Activated CD4-positive, alpha-beta T cell treated with anti-CD3 and anti-CD28 coated beads for 36 hours (primary cell): ENCODE measurements around the gene POLG. TPM values are rescaled to one million over a fixed set of nuclear protein-coding genes. Genes with fewer than 3 reads are reported as not detected.

Experiments used
- ATAC-seq: fragments of 200-7000 bp; cut with Tn5 transposase; one replicate; pipeline ENCODE4 v1.10.0; 2021; ENCODE audit warnings: mild to moderate bottlenecking, moderate library complexity
- CTCF ChIA-PET: fragments of 350-600 bp; sonication (Branson Sonifier 250); formaldehyde crosslinking; loops from one replicate; lab custom pipeline; 2021; ENCODE audit warnings: antibody characterized with exemption; lab: Charles Lee
- POLR2A ChIA-PET: fragments of 350-600 bp; sonication (Branson Sonifier 250); formaldehyde crosslinking; loops from one replicate; lab custom pipeline; 2021; ENCODE audit warnings: antibody characterized with exemption, inconsistent platforms; lab: Charles Lee
- DNase-seq: peaks from one replicate; pipeline ENCODE4 v3.0.0-alpha.2; 2020
- H3K27ac Mint-ChIP-seq: one replicate; pipeline ENCODE4 v1.8.0; 2021; ENCODE audit warnings: mixed read lengths
- H3K27me3 Mint-ChIP-seq: one replicate; pipeline ENCODE4 v1.8.0; 2021; ENCODE audit warnings: mixed read lengths
- H3K36me3 Mint-ChIP-seq: one replicate; pipeline ENCODE4 v1.8.0; 2021; ENCODE audit warnings: low read depth, mixed read lengths
- H3K4me1 Mint-ChIP-seq: one replicate; pipeline ENCODE4 v1.8.0; 2021; ENCODE audit warnings: mixed read lengths
- H3K4me3 Mint-ChIP-seq: one replicate; pipeline ENCODE4 v1.8.0; 2021; ENCODE audit warnings: mild to moderate bottlenecking, moderate library complexity, mixed read lengths
- H3K9me3 Mint-ChIP-seq: one replicate; pipeline ENCODE4 v1.8.0; 2021; ENCODE audit warnings: low read depth, mixed read lengths
- intact Hi-C, 2 experiments: fragments of 100-400 bp; cut with DNase I in 1 of 2; cut with micrococcal nuclease in 1 of 2; formaldehyde crosslinking; loops; one replicate each; pipeline versions ENCODE4 v1.14.2 to v1.15.1; 2022 to 2024; cut with DNase I, micrococcal nuclease
- total RNA-seq, 2 experiments: library from RNA; stranded (reverse); gene quantifications; one replicate each; pipeline ENCODE4 v1.2.3, GENCODE V29; 2021

POLG gene
- total RNA-seq, result 10 to 100 TPM; 63.2 to 80.4 TPM

DNA sequence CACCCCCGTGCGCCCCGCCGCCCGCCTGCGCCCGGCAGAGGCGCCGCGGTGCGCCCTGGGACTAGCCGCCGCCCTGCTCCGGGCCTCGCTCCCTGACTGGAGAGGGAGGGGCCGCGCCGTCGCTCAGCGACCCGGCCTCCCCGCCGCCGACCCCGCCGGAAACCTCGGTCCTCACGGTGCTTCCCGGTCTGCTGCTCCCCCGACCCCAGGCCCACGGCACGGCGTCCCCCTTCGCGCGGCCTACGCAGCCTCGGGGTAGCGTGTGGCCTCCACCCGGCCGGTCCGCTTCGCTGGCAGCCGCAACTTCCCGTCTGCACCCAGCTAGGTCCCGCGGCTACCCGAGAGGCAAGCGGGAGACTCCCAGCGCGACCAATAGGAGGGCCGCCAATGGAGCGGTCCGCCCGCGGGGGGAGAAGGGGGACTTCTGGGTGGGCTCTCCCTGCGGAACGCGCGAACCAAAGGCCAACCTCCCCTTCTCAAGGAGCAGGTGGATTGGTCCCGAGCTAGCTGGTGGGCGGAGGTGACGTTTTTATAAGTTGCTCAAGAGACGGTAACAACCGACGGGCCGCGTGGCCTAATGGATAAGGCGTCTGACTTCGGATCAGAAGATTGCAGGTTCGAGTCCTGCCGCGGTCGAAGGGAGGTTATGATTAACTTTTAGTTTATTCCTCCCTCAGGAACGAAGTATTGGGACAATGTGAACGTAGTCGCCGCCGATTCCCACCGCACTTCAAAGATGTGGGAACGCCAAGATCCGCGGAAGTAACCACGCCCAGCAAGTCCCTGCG, at the start of gene POLG:
Gene POLG (minus strand): TSS at position 315 of the 788 bp plus-strand sequence. CDS start 1,070 bp downstream, outside the sequence.
- intact Hi-C loops, result loop anchor here (1.0 to 10.0 kb wide), 13 partner anchors 24 to 1260 kb away; partner anchors contain the start of genes ABHD2 (in 1 of the 2), AEN (in 1 of the 2), AP3S2 (in 1 of the 2) and HAPLN3 (in 1 of the 2)
- Mint-ChIP-seq H3K27me3 (peaks cover 2% of the 10 kb centered on the region), H3K36me3 (peaks cover 40% of the 10 kb centered on the region), H3K4me1 (peaks cover 56% of the 10 kb centered on the region), H3K4me3 (peak within 1 kb of the TSS; percentile 80), H3K9me3 (no peaks in the 10 kb centered on the region), H3K27ac (peak within 1 kb of the TSS; percentile 87)
- ATAC-seq (peak; percentile 92), DNase-seq (peak; percentile 99)
- ChIA-PET POLR2A (interaction anchor here (0.6 to 1.5 kb wide), 2 partner anchors 57 to 128 kb away, joined by 3 to 6 read pairs; no protein-coding TSS in a partner anchor), CTCF (interaction anchor here (0.7 to 5.6 kb wide), 9 partner anchors 10 to 240 kb away, joined by 3 to 58 read pairs (median 4); partner anchors contain the start of gene TICRR)

DNA sequence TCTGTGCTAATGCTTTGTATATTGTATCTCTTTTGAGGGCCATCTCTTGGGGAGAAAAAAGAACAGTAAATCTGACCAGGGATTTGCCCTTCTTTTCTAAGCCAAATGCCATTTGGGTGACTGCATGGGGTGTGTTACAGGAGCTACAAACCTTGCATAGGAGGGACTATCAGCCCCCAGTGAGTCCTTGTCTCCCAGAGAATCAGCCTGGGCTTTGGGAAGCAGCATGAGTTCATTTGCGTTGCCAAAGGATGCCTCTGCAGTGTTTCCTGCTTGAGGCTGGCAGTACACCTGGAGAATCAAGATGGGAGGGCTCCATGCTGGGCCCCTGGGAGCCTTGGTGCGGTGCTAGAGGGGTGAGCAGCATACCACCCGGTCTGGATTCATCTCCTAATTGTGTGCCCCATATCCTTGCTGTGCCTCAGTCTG, 49.6 kb upstream of the POLG start:
- Mint-ChIP-seq H3K36me3 (no peaks in the 10 kb centered on the region), H3K27ac (no peak overlapping the region), H3K4me3 (no peak overlapping the region), H3K27me3 (peaks cover 34% of the 10 kb centered on the region), H3K9me3 (no peaks in the 10 kb centered on the region), H3K4me1 (no peaks in the 10 kb centered on the region)
- POLR2A ChIA-PET, result no interaction called here
- CTCF ChIA-PET, result interaction anchor here (0.6 kb wide), 1 partner anchor 212 kb away, joined by 3 read pairs; no protein-coding TSS in a partner anchor
- intact Hi-C loops, result no loop called here
- no peak for ATAC-seq
- no peak for DNase-seq

- POLR2A ChIA-PET, result no interaction called here
- H3K9me3 Mint-ChIP-seq, result no peaks in the 10 kb centered on the region
- no peak for DNase-seq
- no peak for ATAC-seq
- H3K27ac Mint-ChIP-seq, result no peak overlapping the region
- H3K36me3 Mint-ChIP-seq, result no peaks in the 10 kb centered on the region
- CTCF ChIA-PET, result interaction anchor here (0.9 to 1.2 kb wide), 3 partner anchors 15 to 25 kb away, joined by 3 to 4 read pairs (median 3); no protein-coding TSS in a partner anchor
- peaks cover 29% of the 10 kb centered on the region for H3K27me3 Mint-ChIP-seq
- H3K4me1 Mint-ChIP-seq, result no peaks in the 10 kb centered on the region
- H3K4me3 Mint-ChIP-seq, result no peak overlapping the region
- intact Hi-C loops, result no loop called here
These were observed 48.9 kb upstream of the POLG start for GRCh38 chr15:89383365-89384175.

GRCh38 chr15:89381888-89382686, 47.5 kb upstream of the POLG start:
- ChIA-PET CTCF (interaction anchor here (0.9 to 8.6 kb wide), 4 partner anchors 17 to 35 kb away, joined by 3 to 77 read pairs (median 4); no protein-coding TSS in a partner anchor), POLR2A (no interaction called here)
- peaks cover 42% of the 10 kb centered on the region for H3K27me3 Mint-ChIP-seq

DNA sequence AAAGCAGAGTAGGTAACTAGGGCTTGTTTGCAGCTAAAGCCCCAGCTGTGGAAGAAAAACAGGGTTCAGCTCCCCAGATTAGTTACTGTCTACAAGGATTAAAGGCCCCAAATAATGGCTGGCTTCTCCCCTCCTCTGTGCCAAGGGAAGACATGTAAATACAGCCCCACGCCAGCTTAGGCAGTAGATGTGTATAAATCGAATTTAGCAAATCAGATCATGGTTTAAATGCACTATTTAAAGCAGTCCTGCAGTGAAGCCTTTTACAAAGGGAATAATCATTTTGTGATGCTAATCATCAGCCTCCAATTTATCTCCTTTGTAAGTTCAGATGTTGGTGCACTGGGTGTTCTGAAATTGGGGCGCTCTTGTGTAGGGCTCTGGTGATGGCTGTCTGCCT, 46.7 kb upstream of the POLG start:
- peaks cover 50% of the 10 kb centered on the region for H3K27me3 Mint-ChIP-seq
- DNase-seq (no peak), ATAC-seq (no peak)
- no peak overlapping the region for H3K4me3 Mint-ChIP-seq
- H3K4me1 Mint-ChIP-seq, result peaks cover 7% of the 10 kb centered on the region
- no peaks in the 10 kb centered on the region for H3K36me3 Mint-ChIP-seq
- POLR2A ChIA-PET, result no interaction called here
- CTCF ChIA-PET, result interaction anchor here (1.0 to 8.6 kb wide), 2 partner anchors 23 to 27 kb away, joined by 5 to 77 read pairs; no protein-coding TSS in a partner anchor
- intact Hi-C loops, result loop anchor here in 1 of 2 experiments (2.0 kb wide), 1 partner anchor 17 kb away; no protein-coding TSS in a partner anchor
- H3K9me3 Mint-ChIP-seq, result no peaks in the 10 kb centered on the region
- H3K27ac Mint-ChIP-seq, result no peak overlapping the region

More at GRCh38 chr15:89381888-89382686, 47.5 kb upstream of the POLG start:
- Mint-ChIP-seq H3K4me1 (peaks cover 7% of the 10 kb centered on the region), H3K4me3 (no peak overlapping the region), H3K9me3 (no peaks in the 10 kb centered on the region), H3K36me3 (no peaks in the 10 kb centered on the region), H3K27ac (no peak overlapping the region)
- ATAC-seq, result no peak
- DNase-seq, result no peak
- intact Hi-C loops, result loop anchor here in 1 of 2 experiments (2.0 kb wide), 1 partner anchor 17 kb away; no protein-coding TSS in a partner anchor

DNA sequence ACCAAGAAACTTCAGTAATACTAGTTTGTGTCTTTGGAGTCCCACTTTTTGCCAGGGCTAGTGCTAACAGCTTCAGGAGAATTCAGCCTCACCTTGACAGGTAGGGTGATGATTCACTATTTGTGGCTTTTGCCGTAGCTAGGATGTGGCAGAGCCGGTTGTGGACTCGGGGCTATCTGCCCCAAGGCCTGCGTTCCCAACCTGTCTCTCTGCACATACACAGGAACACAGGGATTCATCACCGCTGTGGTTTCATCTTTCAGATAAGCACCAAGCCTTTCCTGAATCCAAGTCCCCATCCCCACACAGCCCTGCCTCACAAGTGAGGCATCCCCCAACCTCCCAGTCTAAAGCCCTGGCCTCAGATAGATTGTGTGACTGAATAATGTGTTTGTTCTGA, 45.2 kb upstream of the POLG start:
- intact Hi-C loops, result loop anchor here (2.0 kb wide), 2 partner anchors 19 kb away; no protein-coding TSS in a partner anchor
- no peak overlapping the region for H3K27ac Mint-ChIP-seq

GRCh38 chr15:89379251-89379695, 44.6 kb upstream of the POLG start:
- peaks cover 66% of the 10 kb centered on the region for H3K27me3 Mint-ChIP-seq
- no peak overlapping the region for H3K27ac Mint-ChIP-seq
- H3K4me3 Mint-ChIP-seq, result no peak overlapping the region
- POLR2A ChIA-PET, result no interaction called here
- intact Hi-C loops, result loop anchor here in 1 of 2 experiments (2.0 kb wide), 1 partner anchor 18 kb away; no protein-coding TSS in a partner anchor
- CTCF ChIA-PET, result interaction anchor here (1.0 to 8.6 kb wide), 3 partner anchors 10 to 30 kb away, joined by 3 to 77 read pairs (median 4); no protein-coding TSS in a partner anchor
- peaks cover 7% of the 10 kb centered on the region for H3K4me1 Mint-ChIP-seq
- no peaks in the 10 kb centered on the region for H3K36me3 Mint-ChIP-seq
- H3K9me3 Mint-ChIP-seq, result no peaks in the 10 kb centered on the region
- DNase-seq (no peak), ATAC-seq (no peak)

More for the DNA sequence above, 45.2 kb upstream of the POLG start:
- ChIA-PET POLR2A (no interaction called here), CTCF (interaction anchor here (0.7 to 8.6 kb wide), 5 partner anchors 10 to 170 kb away, joined by 3 to 77 read pairs (median 3); no protein-coding TSS in a partner anchor)
- Mint-ChIP-seq H3K27me3 (peaks cover 63% of the 10 kb centered on the region), H3K36me3 (no peaks in the 10 kb centered on the region), H3K9me3 (no peaks in the 10 kb centered on the region), H3K4me1 (peaks cover 7% of the 10 kb centered on the region), H3K4me3 (no peak overlapping the region)
- DNase-seq (no peak), ATAC-seq (no peak)

GRCh38 chr15:89378296-89379151, 43.9 kb upstream of the POLG start:
- ChIA-PET POLR2A (no interaction called here), CTCF (interaction anchor here (0.5 to 8.6 kb wide), 4 partner anchors 20 to 917 kb away, joined by 3 to 77 read pairs (median 3); no protein-coding TSS in a partner anchor)
- DNase-seq, result peak; percentile 22
- Mint-ChIP-seq H3K36me3 (no peaks in the 10 kb centered on the region), H3K27ac (no peak overlapping the region), H3K9me3 (no peaks in the 10 kb centered on the region), H3K4me1 (peaks cover 7% of the 10 kb centered on the region), H3K27me3 (peaks cover 73% of the 10 kb centered on the region), H3K4me3 (peak overlapping the region; percentile 44)
- intact Hi-C loops, result loop anchor here in 1 of 2 experiments (2.0 kb wide), 1 partner anchor 18 kb away; no protein-coding TSS in a partner anchor
- ATAC-seq, result no peak

GRCh38 chr15:89377842-89378295, 43.2 kb upstream of the POLG start:
- intact Hi-C loops, result loop anchor here in 1 of 2 experiments (2.0 kb wide), 1 partner anchor 17 kb away; no protein-coding TSS in a partner anchor
- Mint-ChIP-seq H3K27ac (no peak overlapping the region), H3K27me3 (peaks cover 75% of the 10 kb centered on the region), H3K4me3 (peak overlapping the region; percentile 44), H3K4me1 (peaks cover 7% of the 10 kb centered on the region), H3K9me3 (no peaks in the 10 kb centered on the region), H3K36me3 (no peaks in the 10 kb centered on the region)
- ChIA-PET POLR2A (no interaction called here), CTCF (interaction anchor here (1.0 to 8.6 kb wide), 3 partner anchors 20 to 94 kb away, joined by 3 to 77 read pairs (median 3); no protein-coding TSS in a partner anchor)
- DNase-seq (peak; percentile 31), ATAC-seq (no peak)
